Activated T-helper 1 cell treated with anti-CD3 and anti-CD28 coated beads, Interleukin-12 subunit alpha, Interleukin-12 subunit beta, Interleukin-2, Interleukin-4 antibody, amounts not matched to agents 30 ng/mL and 10 ng/mL and 1 ng/mL, durations not matched to agents 14 hours and 24 hours and 36 hours (primary cell): ENCODE data around the gene MYO5C. TPM values are rescaled to one million over a fixed set of nuclear protein-coding genes. Genes with fewer than 3 reads are reported as not detected.

Experiments used
- DNase-seq: peaks from one replicate; pipeline ENCODE4 v3.0.0; 2021; ENCODE audit warnings: low spot score
- H3K27ac Mint-ChIP-seq: one replicate; pipeline ENCODE4 v1.8.0; 2021; ENCODE audit warnings: mild to moderate bottlenecking, mixed read lengths
- H3K27me3 Mint-ChIP-seq: one replicate; pipeline ENCODE4 v1.8.0; 2022; ENCODE audit warnings: mild to moderate bottlenecking, moderate library complexity, mixed read lengths; ENCODE audit not compliant: insufficient read depth
- H3K36me3 Mint-ChIP-seq: one replicate; pipeline ENCODE4 v1.8.0; 2021; ENCODE audit warnings: low read depth, mixed read lengths
- H3K4me1 Mint-ChIP-seq: one replicate; pipeline ENCODE4 v1.8.0; 2021; ENCODE audit warnings: low read depth, mixed read lengths
- H3K4me3 Mint-ChIP-seq: one replicate; pipeline ENCODE4 v1.8.0; 2021; ENCODE audit warnings: mild to moderate bottlenecking, moderate library complexity, mixed read lengths
- H3K9me3 Mint-ChIP-seq: one replicate; pipeline ENCODE4 v1.8.0; 2021; ENCODE audit warnings: mixed read lengths
- intact Hi-C: fragments of 100-400 bp; cut with micrococcal nuclease; formaldehyde crosslinking; loops from one replicate; pipeline ENCODE4 v1.15.1; 2024
- total RNA-seq: library from RNA; stranded (reverse); gene quantifications from 2 replicates; pipeline ENCODE4 v1.2.3, GENCODE V29; 2022

MYO5C gene
- total RNA-seq, 1 donor from 2014 or later = 0.29 TPM

GRCh38 chr15:52328680-52329079 is 33.1 kb upstream of the MYO5C start:
- intact Hi-C loops = no loop called here

GRCh38 chr15:52326756-52327155 is 31.2 kb upstream of the MYO5C start:
- DNase-seq = no peak
- no peaks in the 10 kb centered on the region for H3K27me3 Mint-ChIP-seq
- intact Hi-C loops = no loop called here
- H3K27ac Mint-ChIP-seq = no peak overlapping the region
- peaks cover 9% of the 10 kb centered on the region for H3K4me1 Mint-ChIP-seq
- H3K4me3 Mint-ChIP-seq = no peak overlapping the region
- H3K9me3 Mint-ChIP-seq = no peaks in the 10 kb centered on the region
- H3K36me3 Mint-ChIP-seq = peaks cover 19% of the 10 kb centered on the region

More at GRCh38 chr15:52328680-52329079, 33.1 kb upstream of the MYO5C start:
- no peaks in the 10 kb centered on the region for H3K27me3 Mint-ChIP-seq
- DNase-seq = no peak
- H3K27ac Mint-ChIP-seq = no peak overlapping the region
- H3K4me3 Mint-ChIP-seq = no peak overlapping the region
- H3K36me3 Mint-ChIP-seq = peaks cover 18% of the 10 kb centered on the region
- H3K9me3 Mint-ChIP-seq = no peaks in the 10 kb centered on the region
- H3K4me1 Mint-ChIP-seq = peaks cover 25% of the 10 kb centered on the region

- no peaks in the 10 kb centered on the region for H3K4me1 Mint-ChIP-seq
- no peaks in the 10 kb centered on the region for H3K9me3 Mint-ChIP-seq
- no peak for DNase-seq
- H3K27ac Mint-ChIP-seq = no peak overlapping the region
- peaks cover 30% of the 10 kb centered on the region for H3K36me3 Mint-ChIP-seq
- intact Hi-C loops = no loop called here
- H3K27me3 Mint-ChIP-seq = no peaks in the 10 kb centered on the region
- no peak overlapping the region for H3K4me3 Mint-ChIP-seq
Measured at GRCh38 chr15:52324109-52324508, 28.5 kb upstream of the MYO5C start.

GRCh38 chr15:52318729-52319500 is 23.3 kb upstream of the MYO5C start:
- Mint-ChIP-seq H3K27ac (no peak overlapping the region), H3K36me3 (peaks cover 30% of the 10 kb centered on the region), H3K4me1 (no peaks in the 10 kb centered on the region), H3K4me3 (no peak overlapping the region), H3K9me3 (no peaks in the 10 kb centered on the region), H3K27me3 (peaks cover 2% of the 10 kb centered on the region)
- intact Hi-C loops = no loop called here
- no peak for DNase-seq

- peaks cover 33% of the 10 kb centered on the region for H3K36me3 Mint-ChIP-seq
- no peak for DNase-seq
- no peak overlapping the region for H3K27ac Mint-ChIP-seq
- H3K27me3 Mint-ChIP-seq = peaks cover 2% of the 10 kb centered on the region
- intact Hi-C loops = no loop called here
- no peaks in the 10 kb centered on the region for H3K4me1 Mint-ChIP-seq
- no peaks in the 10 kb centered on the region for H3K9me3 Mint-ChIP-seq
- H3K4me3 Mint-ChIP-seq = no peak overlapping the region
Measured at GRCh38 chr15:52317688-52318087, 22.1 kb upstream of the MYO5C start.

GRCh38 chr15:52317022-52317421 is 21.4 kb upstream of the MYO5C start:
- no peak overlapping the region for H3K27ac Mint-ChIP-seq
- H3K9me3 Mint-ChIP-seq = no peaks in the 10 kb centered on the region
- no peaks in the 10 kb centered on the region for H3K4me1 Mint-ChIP-seq
- no peak overlapping the region for H3K4me3 Mint-ChIP-seq
- no peak for DNase-seq
- intact Hi-C loops = no loop called here
- H3K27me3 Mint-ChIP-seq = peaks cover 2% of the 10 kb centered on the region
- peaks cover 31% of the 10 kb centered on the region for H3K36me3 Mint-ChIP-seq

GRCh38 chr15:52309154-52309548 is 13.5 kb upstream of the MYO5C start:
- H3K27ac Mint-ChIP-seq = no peak overlapping the region
- peaks cover under 1% of the 10 kb centered on the region for H3K4me1 Mint-ChIP-seq
- intact Hi-C loops = no loop called here
- no peak for DNase-seq
- H3K27me3 Mint-ChIP-seq = no peaks in the 10 kb centered on the region
- H3K9me3 Mint-ChIP-seq = no peaks in the 10 kb centered on the region
- no peak overlapping the region for H3K4me3 Mint-ChIP-seq
- H3K36me3 Mint-ChIP-seq = peaks cover 8% of the 10 kb centered on the region

GRCh38 chr15:52308446-52309153 is 13.0 kb upstream of the MYO5C start:
- peaks cover 2% of the 10 kb centered on the region for H3K27me3 Mint-ChIP-seq
- H3K4me3 Mint-ChIP-seq = no peak overlapping the region
- H3K36me3 Mint-ChIP-seq = peaks cover 11% of the 10 kb centered on the region

GRCh38 chr15:52307847-52308246 is 12.2 kb upstream of the MYO5C start:
- H3K27ac Mint-ChIP-seq = no peak overlapping the region
- H3K4me3 Mint-ChIP-seq = no peak overlapping the region
- peaks cover 5% of the 10 kb centered on the region for H3K36me3 Mint-ChIP-seq
- H3K4me1 Mint-ChIP-seq = peaks cover 14% of the 10 kb centered on the region
- DNase-seq = no peak
- H3K27me3 Mint-ChIP-seq = peaks cover 2% of the 10 kb centered on the region
- intact Hi-C loops = no loop called here
- no peaks in the 10 kb centered on the region for H3K9me3 Mint-ChIP-seq

More at GRCh38 chr15:52308446-52309153, 13.0 kb upstream of the MYO5C start:
- Mint-ChIP-seq H3K9me3 (no peaks in the 10 kb centered on the region), H3K4me1 (peaks cover 6% of the 10 kb centered on the region), H3K27ac (no peak overlapping the region)
- DNase-seq = no peak
- intact Hi-C loops = no loop called here

GRCh38 chr15:52306270-52306669 is 10.7 kb upstream of the MYO5C start:
- Mint-ChIP-seq H3K4me3 (no peak overlapping the region), H3K4me1 (peaks cover 20% of the 10 kb centered on the region), H3K36me3 (peaks cover 4% of the 10 kb centered on the region), H3K27me3 (peaks cover 2% of the 10 kb centered on the region), H3K9me3 (no peaks in the 10 kb centered on the region), H3K27ac (no peak overlapping the region)
- intact Hi-C loops = no loop called here
- DNase-seq = no peak

GRCh38 chr15:52303093-52303772 is 7.6 kb upstream of the MYO5C start:
- Mint-ChIP-seq H3K36me3 (peaks cover 3% of the 10 kb centered on the region), H3K9me3 (no peaks in the 10 kb centered on the region), H3K4me1 (peaks cover 20% of the 10 kb centered on the region), H3K27ac (no peak overlapping the region), H3K4me3 (no peak overlapping the region), H3K27me3 (peaks cover 12% of the 10 kb centered on the region)
- intact Hi-C loops = no loop called here
- no peak for DNase-seq

GRCh38 chr15:52301265-52301847 is 5.8 kb upstream of the MYO5C start:
- no peak overlapping the region for H3K4me3 Mint-ChIP-seq
- peaks cover 20% of the 10 kb centered on the region for H3K4me1 Mint-ChIP-seq
- DNase-seq = no peak
- intact Hi-C loops = no loop called here
- no peaks in the 10 kb centered on the region for H3K9me3 Mint-ChIP-seq
- peaks cover 3% of the 10 kb centered on the region for H3K36me3 Mint-ChIP-seq
- H3K27ac Mint-ChIP-seq = no peak overlapping the region
- peaks cover 21% of the 10 kb centered on the region for H3K27me3 Mint-ChIP-seq
